GM18526 (cell line): ENCODE data around the gene LARGE2.

Experiments
- POLR2A ChIP-seq: IDR thresholded peaks from 3 replicates; pipeline ENCODE4 v1.6.1; 2011; ENCODE audit not compliant: insufficient read length; ENCODE audit errors: extremely low read depth

LARGE2 gene

GRCh38 chr11:45905095-45905494 is 17.4 kb upstream of the LARGE2 start:
- no peak for TF ChIP-seq POLR2A

- TF ChIP-seq POLR2A, result no peak
Measured at GRCh38 chr11:45906096-45906682, 16.3 kb upstream of the LARGE2 start.

GRCh38 chr11:45906965-45907611 is 15.4 kb upstream of the LARGE2 start, which contains the start of gene FREY1:
FREY1 (minus strand) TSS chr11:45907271; CDS start chr11:45907245, 26 bp downstream.
- no peak for TF ChIP-seq POLR2A

GRCh38 chr11:45907911-45908370 is 14.5 kb upstream of the LARGE2 start:
- TF ChIP-seq POLR2A, result no peak

- TF ChIP-seq POLR2A, result no peak
Measured at GRCh38 chr11:45909594-45910475, 12.6 kb upstream of the LARGE2 start.

GRCh38 chr11:45910623-45911022 is 11.8 kb upstream of the LARGE2 start:
- no peak for TF ChIP-seq POLR2A

- TF ChIP-seq POLR2A, result no peak
Measured at GRCh38 chr11:45913514-45913913, 8.9 kb upstream of the LARGE2 start.

GRCh38 chr11:45913942-45914635 is 8.4 kb upstream of the LARGE2 start:
- TF ChIP-seq POLR2A, result no peak

- no peak for TF ChIP-seq POLR2A
Measured at GRCh38 chr11:45915446-45915845, 7.0 kb upstream of the LARGE2 start.

GRCh38 chr11:45917286-45917622 is 5.2 kb upstream of the LARGE2 start:
- TF ChIP-seq POLR2A, result no peak

- peak; percentile 91 for TF ChIP-seq POLR2A
Measured at GRCh38 chr11:45917623-45918330, 4.7 kb upstream of the LARGE2 start, which contains the start of gene PEX16. PEX16 (minus strand) TSS chr11:45917877; CDS start chr11:45917811, 66 bp downstream.

- peak; percentile 44 for TF ChIP-seq POLR2A
Measured at GRCh38 chr11:45918331-45918941, 4.0 kb upstream of the LARGE2 start.

GRCh38 chr11:45918962-45919675 is 3.3 kb upstream of the LARGE2 start:
- no peak for TF ChIP-seq POLR2A
